Skeletal muscle cell (primary cell): ENCODE data around the gene GPX4.
A peak's percentile ranks its signal among the peaks of the same experiment; 100 is the strongest.

Experiments
- DNase-seq: peaks from one replicate; pipeline ENCODE4 v3.0.0-alpha.2; 2010; ENCODE audit warnings: low read depth
- H3K4me3 ChIP-seq: 2 replicates; pipeline ENCODE4 v1.5.1; 2011; ENCODE audit warnings: low read depth, mild to moderate bottlenecking, control low read depth, low read length, moderate library complexity

The GPX4 gene

GRCh38 chr19:1067341-1067957, 36.3 kb upstream of the GPX4 start:
- H3K4me3 ChIP-seq: peak overlapping the region; percentile 36
- no peak for DNase-seq

GRCh38 chr19:1068009-1069001, 35.5 kb upstream of the GPX4 start:
- no peak overlapping the region for H3K4me3 ChIP-seq
- no peak for DNase-seq

DNA sequence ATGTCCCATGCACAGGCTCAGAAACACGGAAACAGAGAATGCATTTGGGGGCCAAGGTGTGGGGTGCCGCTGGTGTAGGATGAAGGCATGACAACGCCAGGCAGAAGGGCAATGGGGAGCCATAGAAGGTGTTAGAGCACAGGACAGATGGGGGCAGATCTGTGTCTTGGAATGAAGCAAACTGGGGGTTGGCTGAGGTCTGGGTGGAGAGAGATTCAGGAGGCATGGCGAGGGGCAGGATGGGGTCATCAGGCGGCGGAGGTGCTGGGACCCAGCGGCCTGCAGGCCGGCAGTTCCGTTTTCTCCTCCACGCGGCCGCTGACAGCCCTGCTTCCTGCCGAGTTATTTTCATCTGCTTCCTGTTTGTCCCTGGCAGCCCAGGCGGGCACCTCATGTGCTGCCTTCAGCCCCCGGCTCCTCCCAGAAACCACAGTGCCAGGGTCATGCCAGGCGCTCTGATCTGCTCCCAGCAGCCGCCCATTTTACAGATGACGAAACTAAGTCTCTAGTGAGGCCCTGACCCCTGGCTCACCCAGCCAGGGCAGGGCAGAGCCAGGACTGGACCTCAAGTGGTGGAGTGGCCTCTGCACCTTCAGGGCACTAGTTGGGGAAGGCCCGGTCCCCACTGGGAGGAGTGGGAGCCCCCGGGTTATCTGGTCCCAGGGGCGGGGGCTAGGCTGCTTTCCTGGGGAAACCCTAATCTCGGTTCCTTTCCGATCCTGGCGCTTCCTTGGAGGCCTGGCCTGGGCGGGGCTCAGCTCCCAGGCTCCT, 34.6 kb upstream of the GPX4 start:
- no peak overlapping the region for H3K4me3 ChIP-seq
- DNase-seq: no peak

- no peak for DNase-seq
- no peak overlapping the region for H3K4me3 ChIP-seq
Observed at GRCh38 chr19:1070576-1070930, 33.2 kb upstream of the GPX4 start.

GRCh38 chr19:1070931-1071791, 32.6 kb upstream of the GPX4 start:
- no peak for DNase-seq

DNA sequence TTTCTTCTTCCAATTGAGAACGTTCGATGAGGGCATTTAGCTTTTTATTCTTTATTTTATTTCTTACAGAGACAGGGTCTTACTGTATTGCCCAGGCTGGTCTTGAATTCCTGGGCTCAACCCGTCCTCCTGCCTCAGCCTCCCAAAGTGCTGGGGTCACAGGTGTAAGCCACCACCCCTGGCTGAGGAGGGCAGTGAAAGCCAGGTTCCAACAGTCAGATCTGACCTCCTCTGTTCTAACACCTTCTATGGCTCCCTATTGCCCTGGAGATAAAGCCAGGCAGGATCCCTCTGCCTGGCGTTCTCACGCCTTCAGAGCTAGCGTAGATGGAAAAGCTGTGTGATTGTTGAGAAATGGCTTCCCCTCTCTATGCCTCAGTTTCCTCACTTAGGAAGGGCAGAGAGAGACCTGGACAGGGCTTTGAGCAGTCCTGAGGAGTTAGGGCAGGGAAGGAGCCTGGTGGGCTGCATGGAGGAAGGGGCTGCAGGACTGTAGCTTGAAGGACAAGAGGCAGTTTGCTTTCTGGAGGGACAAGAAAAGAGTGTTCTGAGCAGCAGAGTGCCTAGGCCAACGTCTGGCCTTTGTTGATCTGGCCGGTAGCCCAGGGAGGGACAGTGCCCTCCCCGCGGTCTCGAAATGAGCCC, 31.3 kb upstream of the GPX4 start:
- no peak for DNase-seq
- no peak overlapping the region for H3K4me3 ChIP-seq

More at GRCh38 chr19:1070931-1071791, 32.6 kb upstream of the GPX4 start:
- H3K4me3 ChIP-seq: no peak overlapping the region

- no peak overlapping the region for H3K4me3 ChIP-seq
- no peak for DNase-seq
Observed at GRCh38 chr19:1073063-1073955, 30.5 kb upstream of the GPX4 start.

DNA sequence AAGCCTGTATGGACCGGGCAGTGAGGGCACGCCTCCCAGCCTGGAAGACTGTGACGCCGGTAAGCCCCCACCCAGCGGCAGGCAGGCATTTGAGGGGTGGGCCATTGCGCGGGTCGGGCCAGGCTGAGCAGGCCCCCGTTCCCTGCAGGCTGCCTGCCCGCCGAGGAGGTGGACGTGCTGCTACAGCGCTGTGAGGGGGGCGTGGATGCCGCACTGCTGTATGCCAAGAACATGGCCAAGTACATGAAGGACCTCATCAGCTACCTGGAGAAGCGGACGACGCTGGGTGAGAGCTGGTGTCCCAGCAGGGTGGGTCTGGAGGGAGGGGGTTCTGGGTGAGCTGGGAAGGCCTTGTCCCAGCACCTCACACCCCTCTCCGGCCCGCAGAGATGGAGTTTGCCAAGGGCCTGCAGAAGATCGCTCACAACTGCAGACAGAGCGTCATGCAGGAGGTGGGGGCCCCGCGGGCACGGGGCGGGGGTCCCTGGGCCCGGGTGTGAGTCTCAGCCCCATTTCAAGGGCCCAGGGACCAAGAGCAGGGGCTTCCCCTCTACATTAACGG, 29.8 kb upstream of the GPX4 start:
- H3K4me3 ChIP-seq: no peak overlapping the region
- no peak for DNase-seq

DNA sequence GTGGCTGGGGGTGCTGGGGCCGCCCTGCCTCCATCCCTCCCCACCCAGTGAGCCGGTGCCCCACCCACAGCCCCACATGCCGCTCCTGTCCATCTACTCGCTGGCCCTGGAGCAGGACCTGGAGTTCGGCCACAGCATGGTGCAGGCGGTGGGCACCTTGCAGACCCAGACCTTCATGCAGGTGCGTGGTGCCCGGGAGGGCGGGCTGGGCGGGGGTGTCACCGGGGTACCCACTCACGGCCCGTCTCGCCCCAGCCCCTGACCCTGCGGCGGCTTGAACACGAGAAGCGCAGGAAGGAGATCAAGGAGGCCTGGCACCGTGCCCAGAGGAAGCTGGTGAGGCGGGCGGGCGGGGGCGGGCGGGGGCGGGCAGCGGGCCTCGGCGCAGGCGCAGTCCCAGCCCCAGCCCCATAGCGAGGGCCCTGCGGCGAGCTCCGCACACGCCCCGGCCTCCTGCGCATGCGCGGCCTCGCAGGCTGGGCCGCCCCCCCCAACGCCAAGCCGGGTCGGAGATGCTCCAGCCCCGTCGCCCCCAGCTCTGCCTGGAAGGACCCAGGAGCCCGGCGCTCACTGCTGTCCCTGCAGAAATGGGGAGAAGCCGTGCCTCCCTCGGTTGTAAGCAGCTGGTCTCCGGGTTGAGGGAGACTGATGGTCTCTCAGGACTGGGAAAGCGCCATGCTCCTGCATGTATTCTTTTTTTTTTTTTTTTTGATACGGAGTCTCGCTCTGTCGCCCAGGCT, 29.1 kb upstream of the GPX4 start:
- DNase-seq: no peak

DNA sequence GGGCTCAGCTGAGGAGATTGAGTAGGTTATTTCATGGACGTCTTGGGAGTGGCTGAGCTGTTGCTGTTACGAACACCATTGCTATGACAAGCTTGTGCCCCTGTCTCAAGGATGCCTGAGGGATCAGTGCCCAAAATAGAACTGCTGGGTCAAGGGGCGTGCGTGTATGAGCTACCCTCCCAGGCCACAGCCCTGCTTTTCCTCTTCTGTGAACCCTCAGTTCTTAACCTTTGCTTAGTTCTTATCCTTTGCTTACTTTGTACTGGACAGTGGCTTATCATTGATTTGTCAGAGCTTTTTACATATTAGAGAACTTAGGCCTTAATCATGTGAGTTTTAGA, 27.8 kb upstream of the GPX4 start:
- no peak for DNase-seq
- H3K4me3 ChIP-seq: no peak overlapping the region

More for the DNA sequence above, 29.1 kb upstream of the GPX4 start:
- no peak overlapping the region for H3K4me3 ChIP-seq

GRCh38 chr19:1076951-1077350, 26.8 kb upstream of the GPX4 start:
- H3K4me3 ChIP-seq: no peak overlapping the region
- no peak for DNase-seq

DNA sequence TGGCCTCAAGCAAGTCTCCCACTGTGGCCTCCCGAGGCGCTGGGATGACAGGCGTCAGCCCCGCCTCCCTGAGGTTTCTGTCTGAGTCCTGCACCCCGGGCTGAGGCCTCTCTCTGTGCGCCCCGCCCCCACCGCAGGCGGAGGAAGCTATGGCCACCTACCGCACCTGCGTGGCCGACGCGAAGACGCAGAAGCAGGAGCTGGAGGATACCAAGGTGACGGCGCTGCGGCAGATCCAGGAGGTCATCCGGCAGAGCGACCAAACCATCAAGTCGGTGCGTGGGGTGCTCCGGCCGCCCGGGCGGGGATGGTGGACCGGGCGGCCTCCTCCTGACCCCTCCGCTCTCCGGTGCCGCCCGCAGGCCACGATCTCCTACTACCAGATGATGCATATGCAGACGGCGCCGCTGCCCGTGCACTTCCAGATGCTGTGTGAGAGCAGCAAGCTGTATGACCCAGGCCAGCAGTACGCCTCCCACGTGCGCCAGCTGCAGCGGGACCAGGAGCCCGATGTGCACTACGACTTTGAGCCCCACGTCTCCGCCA, 24.2 kb upstream of the GPX4 start:
- H3K4me3 ChIP-seq: no peak overlapping the region
- no peak for DNase-seq

DNA sequence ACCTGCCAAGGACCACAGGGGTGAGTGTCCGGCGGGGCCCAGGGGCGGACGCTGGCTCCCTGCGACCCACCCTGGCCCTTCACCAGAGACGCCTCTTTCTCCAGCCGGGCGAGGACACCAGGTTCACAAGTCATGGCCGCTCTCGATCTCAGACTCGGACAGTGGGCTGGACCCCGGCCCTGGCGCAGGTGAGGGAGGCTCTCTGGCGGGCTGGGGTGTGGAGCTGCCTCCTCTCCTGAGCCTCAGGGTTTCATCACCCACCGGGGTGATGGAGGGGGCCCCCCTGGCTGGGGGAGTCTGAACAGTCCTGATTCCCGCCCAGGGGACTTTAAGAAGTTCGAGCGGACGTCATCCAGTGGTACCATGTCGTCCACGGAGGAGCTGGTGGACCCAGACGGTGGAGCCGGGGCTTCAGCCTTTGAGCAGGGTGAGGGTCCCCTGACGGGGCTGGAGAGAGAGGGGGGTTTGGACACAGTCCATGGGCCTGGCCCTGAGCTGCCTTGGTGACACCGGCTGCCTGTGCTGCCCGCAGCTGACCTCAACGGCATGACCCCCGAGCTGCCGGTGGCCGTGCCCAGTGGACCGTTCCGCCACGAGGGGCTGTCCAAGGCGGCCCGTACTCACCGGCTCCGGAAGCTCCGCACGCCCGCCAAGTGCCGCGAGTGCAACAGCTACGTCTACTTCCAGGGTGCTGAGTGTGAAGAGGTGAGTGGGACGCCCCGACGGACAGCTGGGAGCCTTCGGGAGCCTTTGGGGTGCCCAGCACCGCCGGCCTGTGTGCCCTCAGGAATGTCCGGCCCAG, 23.2 kb upstream of the GPX4 start:
- no peak overlapping the region for H3K4me3 ChIP-seq
- no peak for DNase-seq

- no peak for DNase-seq
- H3K4me3 ChIP-seq: no peak overlapping the region
Observed at GRCh38 chr19:1081301-1082164, 22.3 kb upstream of the GPX4 start.
